MM.1S (cell line): ENCODE measurements around the gene SSC5D.

Experiments used
- DNase-seq: peaks from one replicate; pipeline ENCODE4 v3.0.0-alpha.2; 2015
- H2AFZ ChIP-seq: fragments of 300-600 bp; sonication (generic); 2 replicates; pipeline ENCODE4 v1.6.0; 2016; ENCODE audit warnings: antibody characterized with exemption, low read length
- H3F3A ChIP-seq: fragments of 300-600 bp; sonication (generic); 2 replicates; pipeline ENCODE4 v1.6.1; 2016; ENCODE audit warnings: mild to moderate bottlenecking, antibody characterized with exemption, low read length, moderate library complexity, mixed read lengths; ENCODE audit not compliant: insufficient read depth
- H3K27ac ChIP-seq: fragments of 300-600 bp; sonication (generic); 2 replicates; pipeline ENCODE4 v1.5.1; 2016; ENCODE audit warnings: mild to moderate bottlenecking, low read length
- H3K27me3 ChIP-seq: fragments of 300-600 bp; sonication (generic); replicated peaks from 2 replicates; pipeline ENCODE4 v1.6.0; 2016; ENCODE audit warnings: low read length; ENCODE audit not compliant: insufficient read depth
- H3K36me3 ChIP-seq: fragments of 300-600 bp; sonication (generic); replicated peaks from 2 replicates; pipeline ENCODE4 v1.6.1; 2016; ENCODE audit warnings: mild to moderate bottlenecking, low read length, mixed read lengths; ENCODE audit not compliant: insufficient read depth
- H3K4me1 ChIP-seq: fragments of 300-600 bp; sonication (generic); 2 replicates; pipeline ENCODE4 v1.6.1; 2016; ENCODE audit warnings: low read length, mixed read lengths
- H3K4me2 ChIP-seq: fragments of 300-600 bp; sonication (generic); 2 replicates; pipeline ENCODE4 v1.6.0; 2016; ENCODE audit warnings: low read depth, low read length
- H3K4me3 ChIP-seq: fragments of 300-600 bp; sonication (generic); 2 replicates; pipeline ENCODE4 v1.5.1; 2016; ENCODE audit warnings: low read length, mixed read lengths
- H3K79me2 ChIP-seq: fragments of 300-600 bp; sonication (generic); 2 replicates; pipeline ENCODE4 v1.6.1; 2016; ENCODE audit warnings: mixed run types, low read length, mixed read lengths
- H3K9ac ChIP-seq: fragments of 300-600 bp; sonication (generic); 2 replicates; pipeline ENCODE4 v1.6.1; 2016; ENCODE audit warnings: low read length, mixed read lengths
- H3K9me2 ChIP-seq: fragments of 300-600 bp; sonication (generic); replicated peaks from 2 replicates; pipeline ENCODE4 v1.6.1; 2016; ENCODE audit warnings: mild to moderate bottlenecking, low read length, mixed read lengths; ENCODE audit not compliant: insufficient read depth
- H3K9me3 ChIP-seq: fragments of 300-600 bp; sonication (generic); replicated peaks from 2 replicates; pipeline ENCODE4 v1.6.1; 2016; ENCODE audit warnings: mild to moderate bottlenecking, low read length, mixed read lengths; ENCODE audit not compliant: insufficient read depth
- H4K20me1 ChIP-seq: fragments of 300-600 bp; sonication (generic); 2 replicates; pipeline ENCODE4 v1.6.1; 2016; ENCODE audit warnings: mild to moderate bottlenecking, low read length, moderate library complexity, mixed read lengths; ENCODE audit not compliant: insufficient read depth
- CTCF ChIP-seq: fragments of 300-600 bp; sonication (generic); IDR thresholded peaks from 2 replicates; pipeline ENCODE4 v1.5.1; 2016; ENCODE audit warnings: antibody characterized with exemption, low read length, mixed read lengths
- EZH2 ChIP-seq: fragments of 300-600 bp; sonication (generic); optimal IDR thresholded peaks from 2 replicates; pipeline ENCODE3; 2017; ENCODE audit warnings: low read depth, mild to moderate bottlenecking, antibody characterized with exemption, low read length, mixed read lengths
- EZH2phosphoT487 ChIP-seq: fragments of 300-600 bp; sonication (generic); IDR thresholded peaks from 2 replicates; pipeline ENCODE4 v1.6.1; 2018; ENCODE audit warnings: antibody characterized with exemption, low read length

SSC5D gene

GRCh38 chr19:55546011-55546410, 57.8 kb downstream of the SSC5D start:
- no peak for DNase-seq
- Histone ChIP-seq H3K4me2 (no peak overlapping the region), H3K4me1 (no peaks in the 10 kb centered on the region), H4K20me1 (no peaks in the 10 kb centered on the region), H3K27ac (no peak overlapping the region), H3K79me2 (no peaks in the 10 kb centered on the region), H3K27me3 (peaks cover 89% of the 10 kb centered on the region), H3K9ac (no peak overlapping the region), H3K36me3 (no peaks in the 10 kb centered on the region), H3F3A (no peaks in the 10 kb centered on the region), H3K4me3 (no peak overlapping the region), H2AFZ (no peak overlapping the region), H3K9me3 (no peaks in the 10 kb centered on the region), H3K9me2 (no peaks in the 10 kb centered on the region)
- no peak for TF ChIP-seq EZH2
- TF ChIP-seq EZH2phosphoT487: no peak

GRCh38 chr19:55546822-55547614, 58.8 kb downstream of the SSC5D start:
- Histone ChIP-seq H3F3A (no peaks in the 10 kb centered on the region), H4K20me1 (no peaks in the 10 kb centered on the region), H2AFZ (no peak overlapping the region), H3K4me2 (no peak overlapping the region), H3K9me2 (no peaks in the 10 kb centered on the region), H3K27me3 (peaks cover 89% of the 10 kb centered on the region), H3K9me3 (no peaks in the 10 kb centered on the region), H3K27ac (no peak overlapping the region), H3K4me3 (no peak overlapping the region), H3K9ac (no peak overlapping the region), H3K4me1 (no peaks in the 10 kb centered on the region), H3K36me3 (no peaks in the 10 kb centered on the region), H3K79me2 (no peaks in the 10 kb centered on the region)
- TF ChIP-seq EZH2phosphoT487 (no peak), CTCF (no peak), EZH2 (no peak)
- no peak for DNase-seq

- Histone ChIP-seq H3K4me2 (no peak overlapping the region), H3K9me3 (no peaks in the 10 kb centered on the region), H3K79me2 (no peaks in the 10 kb centered on the region), H3F3A (no peaks in the 10 kb centered on the region), H3K9me2 (no peaks in the 10 kb centered on the region), H3K27me3 (peaks cover 96% of the 10 kb centered on the region), H4K20me1 (no peaks in the 10 kb centered on the region), H3K4me1 (no peaks in the 10 kb centered on the region), H3K9ac (no peak overlapping the region), H3K36me3 (no peaks in the 10 kb centered on the region), H3K4me3 (no peak overlapping the region), H3K27ac (no peak overlapping the region), H2AFZ (no peak overlapping the region)
- TF ChIP-seq CTCF (no peak), EZH2 (peak; percentile 85), EZH2phosphoT487 (no peak; the same call in 1 of the 2 replicates)
- DNase-seq: no peak
Observed at GRCh38 chr19:55549500-55550320, 61.5 kb downstream of the SSC5D start.
